SK-N-SH treated with all-trans-retinoic acid at 6 μM for 48 hours (cell line): ENCODE data around the gene SLC6A6.

Experiments used
- ATAC-seq: fragments of 200-7000 bp; cut with Tn5 transposase; 3 replicates; pipeline ENCODE4 v1.9.1; 2020; ENCODE audit warnings: mild to moderate bottlenecking, moderate library complexity
- BACH2 ChIP-seq: fragments of 250-450 bp; sonication (Bioruptor Pico); IDR thresholded peaks from 2 replicates; pipeline ENCODE4 v1.9.0; 2021; ENCODE audit warnings: mild to moderate bottlenecking, borderline replicate concordance
- CREB5 ChIP-seq: fragments of 250-450 bp; sonication (Bioruptor Pico); IDR thresholded peaks from 2 replicates; pipeline ENCODE4 v1.5.1; 2020; ENCODE audit warnings: low read depth, mild to moderate bottlenecking, moderate library complexity
- CSDC2 ChIP-seq: fragments of 250-450 bp; sonication (Bioruptor Pico); IDR thresholded peaks from 2 replicates; pipeline ENCODE4 v1.5.0; 2020; ENCODE audit warnings: mild to moderate bottlenecking, moderate library complexity
- ESRRG ChIP-seq: fragments of 250-450 bp; sonication (Bioruptor Pico); IDR thresholded peaks from 2 replicates; pipeline ENCODE4 v1.6.1; 2021; ENCODE audit warnings: mild to moderate bottlenecking
- ISL1 ChIP-seq: fragments of 250-450 bp; sonication (Bioruptor Pico); IDR thresholded peaks from 2 replicates; pipeline ENCODE4 v2.1.2; 2022; ENCODE audit warnings: mild to moderate bottlenecking, moderate library complexity
- OSR1 ChIP-seq: fragments of 250-450 bp; sonication (Bioruptor Pico); IDR thresholded peaks from 2 replicates; pipeline ENCODE4 v1.8.0; 2022; ENCODE audit warnings: moderate library complexity, mild to moderate bottlenecking, inconsistent platforms
- RARB ChIP-seq: fragments of 250-450 bp; sonication (Bioruptor Pico); IDR thresholded peaks from 2 replicates; pipeline ENCODE4 v1.8.0; 2021; ENCODE audit warnings: mild to moderate bottlenecking, moderate library complexity
- SNAI2 ChIP-seq: fragments of 250-450 bp; sonication (Bioruptor Pico); IDR thresholded peaks from 2 replicates; pipeline ENCODE4 v1.5.0; 2020; ENCODE audit warnings: mild to moderate bottlenecking, moderate library complexity
- TCF4 ChIP-seq: fragments of 250-450 bp; sonication (Bioruptor Pico); IDR thresholded peaks from 2 replicates; pipeline ENCODE4 v1.8.0; 2021; ENCODE audit warnings: mild to moderate bottlenecking, moderate library complexity, borderline replicate concordance
- TOX ChIP-seq: fragments of 250-450 bp; sonication (Bioruptor Pico); IDR thresholded peaks from 2 replicates; pipeline ENCODE4 v1.8.0; 2021; ENCODE audit warnings: mild to moderate bottlenecking, moderate library complexity, borderline replicate concordance
- TSHZ2 ChIP-seq: fragments of 250-450 bp; sonication (Bioruptor Pico); IDR thresholded peaks from 2 replicates; pipeline ENCODE4 v1.5.0; 2020; ENCODE audit warnings: mild to moderate bottlenecking, moderate library complexity
- ZFP3 ChIP-seq: fragments of 250-450 bp; sonication (Bioruptor Pico); IDR thresholded peaks from 2 replicates; pipeline ENCODE4 v1.5.0; 2020; ENCODE audit warnings: mild to moderate bottlenecking, moderate library complexity
- ZNF8 ChIP-seq: fragments of 450-650 bp; formaldehyde crosslinking; IDR thresholded peaks from 2 replicates; pipeline ENCODE4 v1.5.0; 2020; ENCODE audit warnings: mild to moderate bottlenecking, moderate library complexity
- TF ChIP-seq, protein P1 (sequence below): fragments of 250-450 bp; sonication (Bioruptor Pico); IDR thresholded peaks from 2 replicates; pipeline ENCODE4 v1.8.0; 2021; ENCODE audit warnings: low read depth, mild to moderate bottlenecking, moderate library complexity, borderline replicate concordance
- TF ChIP-seq, protein P2 (sequence below): fragments of 250-450 bp; sonication (Bioruptor Pico); IDR thresholded peaks from 2 replicates; pipeline ENCODE4 v1.5.1; 2021; ENCODE audit warnings: mild to moderate bottlenecking, moderate library complexity

The SLC6A6 gene

DNA sequence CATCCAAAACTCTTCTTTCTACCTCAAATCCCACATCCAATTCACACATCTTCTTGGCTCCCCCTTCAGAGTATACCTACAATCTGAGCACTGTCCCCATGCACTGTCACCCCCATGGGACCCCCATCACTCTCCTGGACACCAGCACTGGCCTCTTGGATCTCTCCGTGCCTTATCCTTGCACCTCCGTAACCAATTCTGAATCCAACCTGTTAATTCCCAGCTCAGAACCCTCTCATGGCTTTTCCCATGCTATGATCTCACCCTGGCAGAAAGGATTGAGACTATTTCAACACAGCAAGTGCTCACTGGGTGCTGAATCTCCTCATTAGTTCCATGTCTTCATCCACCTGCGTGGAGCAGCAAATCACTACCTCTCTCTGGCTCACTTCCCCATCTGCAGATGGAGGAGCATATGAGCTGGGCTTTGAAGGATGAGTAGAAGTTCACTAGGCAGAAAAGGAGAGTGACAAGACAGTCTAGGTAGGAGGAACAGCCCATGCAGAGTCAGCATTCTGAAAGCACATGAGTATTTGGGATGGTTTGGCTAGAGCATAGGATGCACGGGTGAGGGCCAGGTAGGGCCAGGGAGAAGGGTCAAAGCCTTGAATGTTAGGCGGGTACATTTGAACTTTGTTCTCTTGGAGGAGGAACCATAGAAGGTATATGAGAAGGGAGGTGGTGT lies 48.7 kb downstream of the SLC6A6 start:
- no peak for ATAC-seq
- TF ChIP-seq TOX (no peak), ZFP3 (CRISPR knock-in tag) (peak; percentile 97), BACH2 (CRISPR knock-in tag) (no peak)
- TF ChIP-seq, protein P1, sequence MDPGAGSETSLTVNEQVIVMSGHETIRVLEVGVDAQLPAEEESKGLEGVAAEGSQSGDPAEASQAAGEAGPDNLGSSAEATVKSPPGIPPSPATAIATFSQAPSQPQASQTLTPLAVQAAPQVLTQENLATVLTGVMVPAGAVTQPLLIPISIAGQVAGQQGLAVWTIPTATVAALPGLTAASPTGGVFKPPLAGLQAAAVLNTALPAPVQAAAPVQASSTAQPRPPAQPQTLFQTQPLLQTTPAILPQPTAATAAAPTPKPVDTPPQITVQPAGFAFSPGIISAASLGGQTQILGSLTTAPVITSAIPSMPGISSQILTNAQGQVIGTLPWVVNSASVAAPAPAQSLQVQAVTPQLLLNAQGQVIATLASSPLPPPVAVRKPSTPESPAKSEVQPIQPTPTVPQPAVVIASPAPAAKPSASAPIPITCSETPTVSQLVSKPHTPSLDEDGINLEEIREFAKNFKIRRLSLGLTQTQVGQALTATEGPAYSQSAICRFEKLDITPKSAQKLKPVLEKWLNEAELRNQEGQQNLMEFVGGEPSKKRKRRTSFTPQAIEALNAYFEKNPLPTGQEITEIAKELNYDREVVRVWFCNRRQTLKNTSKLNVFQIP (CRISPR knock-in tag) = no peak

DNA sequence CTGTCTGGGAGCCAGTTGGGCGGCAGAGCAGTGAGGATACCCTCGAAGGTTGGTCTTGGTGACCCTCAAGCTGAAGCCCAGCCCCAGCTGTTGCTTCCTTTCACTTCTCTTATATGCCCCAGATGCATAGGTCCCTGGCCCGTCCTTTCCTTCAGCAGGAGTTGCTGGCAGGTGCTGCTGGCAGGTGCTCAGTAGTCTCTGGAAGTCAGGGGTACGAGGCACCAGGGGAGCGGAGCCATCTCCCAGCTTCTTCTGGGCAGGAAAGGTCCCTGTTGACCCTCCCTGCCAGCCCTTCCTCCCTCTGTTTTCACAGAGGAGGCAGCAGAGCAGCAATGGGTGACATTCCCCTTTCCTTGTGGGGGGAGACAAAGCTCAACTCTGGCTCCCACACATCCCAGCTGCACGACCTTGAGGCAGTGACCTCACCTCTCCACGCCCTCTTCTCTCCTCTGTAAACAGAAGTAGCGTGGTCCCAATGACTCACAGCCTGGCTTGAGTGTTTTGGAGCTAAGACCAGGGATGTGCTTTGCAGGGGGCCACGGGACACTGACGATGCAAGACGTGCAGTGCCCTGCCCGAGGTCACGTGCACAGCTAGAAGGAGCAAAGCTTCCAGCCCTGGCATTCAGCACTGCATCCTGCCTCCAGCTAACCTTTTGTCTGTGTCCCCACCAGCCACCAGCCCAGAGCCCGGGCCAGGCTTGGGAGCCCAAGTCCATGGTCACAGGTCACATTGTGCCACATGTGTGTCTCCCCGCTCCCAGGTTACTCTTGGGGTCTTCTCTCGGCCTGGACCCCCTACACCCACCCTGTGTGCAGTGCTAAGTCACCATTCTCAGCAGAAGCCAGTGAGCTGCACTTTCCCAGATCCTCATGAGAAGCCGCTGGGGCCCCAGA lies 49.7 kb downstream of the SLC6A6 start:
- ATAC-seq = peak; percentile 56
- TF ChIP-seq TSHZ2 (CRISPR knock-in tag) = no peak
- TF ChIP-seq TCF4 (CRISPR knock-in tag) = no peak
- TF ChIP-seq, protein P1 (CRISPR knock-in tag) = no peak
- TF ChIP-seq CSDC2 (CRISPR knock-in tag) = no peak
- TF ChIP-seq OSR1 (CRISPR knock-in tag) = no peak
- no peak for TF ChIP-seq ZNF8 (CRISPR knock-in tag)
- TF ChIP-seq, protein P2, sequence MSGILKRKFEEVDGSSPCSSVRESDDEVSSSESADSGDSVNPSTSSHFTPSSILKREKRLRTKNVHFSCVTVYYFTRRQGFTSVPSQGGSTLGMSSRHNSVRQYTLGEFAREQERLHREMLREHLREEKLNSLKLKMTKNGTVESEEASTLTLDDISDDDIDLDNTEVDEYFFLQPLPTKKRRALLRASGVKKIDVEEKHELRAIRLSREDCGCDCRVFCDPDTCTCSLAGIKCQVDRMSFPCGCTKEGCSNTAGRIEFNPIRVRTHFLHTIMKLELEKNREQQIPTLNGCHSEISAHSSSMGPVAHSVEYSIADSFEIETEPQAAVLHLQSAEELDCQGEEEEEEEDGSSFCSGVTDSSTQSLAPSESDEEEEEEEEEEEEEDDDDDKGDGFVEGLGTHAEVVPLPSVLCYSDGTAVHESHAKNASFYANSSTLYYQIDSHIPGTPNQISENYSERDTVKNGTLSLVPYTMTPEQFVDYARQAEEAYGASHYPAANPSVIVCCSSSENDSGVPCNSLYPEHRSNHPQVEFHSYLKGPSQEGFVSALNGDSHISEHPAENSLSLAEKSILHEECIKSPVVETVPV (CRISPR knock-in tag) = no peak
- no peak for TF ChIP-seq CREB5 (CRISPR knock-in tag)
- TF ChIP-seq RARB (CRISPR knock-in tag) = no peak
- TF ChIP-seq TOX = no peak
- TF ChIP-seq ESRRG (CRISPR knock-in tag) = no peak
- no peak for TF ChIP-seq SNAI2 (CRISPR knock-in tag)

GRCh38 chr3:14452740-14453710 lies 50.6 kb downstream of the SLC6A6 start:
- no peak for TF ChIP-seq ESRRG (CRISPR knock-in tag)
- 0 out of 2 replicates have a peak, but pooled peaks have one; percentile 23 for TF ChIP-seq ISL1
- TF ChIP-seq SNAI2 (CRISPR knock-in tag) = 0 out of 2 replicates have a peak, but pooled peaks have one; percentile 20
- TF ChIP-seq RARB (CRISPR knock-in tag) = no peak
- peak; percentile 90 for ATAC-seq
